ENCODE measurements around the gene TMEM63B. TPM values are rescaled to one million over a fixed set of nuclear protein-coding genes. Genes with fewer than 3 reads are reported as not detected.
A peak's percentile ranks its signal among the peaks of the same experiment; 100 is the strongest.
"Not testable (repeated sequence)": the region's sequence is repeated elsewhere in the genome, so short reads cannot be mapped to it uniquely, and the experiment has no call there.

TMEM63B gene
- polyA plus RNA-seq, 1 donor from 2014 or later: 2.8 TPM

- H3K27ac Mint-ChIP-seq: no peak overlapping the region
These were observed 61.9 kb downstream of the TMEM63B start for GRCh38 chr6:44189257-44189656.

GRCh38 chr6:44190715-44191114, 63.4 kb downstream of the TMEM63B start:
- Mint-ChIP-seq H3K36me3 (no peaks in the 10 kb centered on the region), H3K27ac (no peak overlapping the region), H3K27me3 (peaks cover 14% of the 10 kb centered on the region), H3K4me1 (peaks cover 0 to 3% (median 0%) of the 10 kb centered on the region in 3 donors), H3K9me3 (no peaks in the 10 kb centered on the region), H3K4me3 (no peak overlapping the region)

More at GRCh38 chr6:44189257-44189656, 61.9 kb downstream of the TMEM63B start:
- Mint-ChIP-seq H3K36me3 (no peaks in the 10 kb centered on the region), H3K27me3 (peaks cover 20% of the 10 kb centered on the region), H3K4me3 (no peak overlapping the region), H3K4me1 (peaks cover 0 to 3% (median 0%) of the 10 kb centered on the region in 3 donors), H3K9me3 (no peaks in the 10 kb centered on the region)

DNA sequence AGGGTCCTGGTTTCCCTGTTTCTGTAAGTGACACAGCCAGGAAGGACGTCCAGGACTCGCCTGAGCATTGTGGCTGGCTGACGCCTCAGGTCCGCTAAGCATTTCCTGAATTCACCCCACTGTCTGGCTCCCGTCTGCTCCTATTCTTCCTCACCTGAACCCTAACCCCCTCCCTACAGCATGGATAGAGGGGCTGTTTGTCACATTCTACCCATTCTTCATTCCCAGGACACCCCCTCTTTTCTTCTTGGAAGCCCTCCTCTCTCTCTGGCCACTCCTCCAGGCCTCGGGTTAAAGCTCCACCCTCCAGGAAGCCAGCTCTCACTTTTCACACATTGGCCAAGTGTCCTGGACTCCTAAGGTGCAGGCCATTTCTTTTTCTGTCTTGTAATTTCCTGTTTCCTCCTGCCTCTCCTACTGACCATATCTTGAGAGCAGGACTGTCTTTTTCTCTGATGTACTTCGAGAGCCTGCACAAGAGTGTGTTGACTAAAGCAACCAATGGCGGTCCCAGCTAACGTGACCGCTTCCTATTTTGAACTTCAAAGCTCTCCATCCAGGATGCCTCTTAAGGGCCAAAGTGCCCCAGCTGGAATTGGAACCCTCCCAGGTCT, 65.2 kb downstream of the TMEM63B start:
- Mint-ChIP-seq H3K27ac (peak overlapping the region in 1 of 3 donors; percentile 57), H3K4me1 (peaks cover 0 to 3% (median 0%) of the 10 kb centered on the region in 3 donors), H3K27me3 (peaks cover 12% of the 10 kb centered on the region), H3K9me3 (no peaks in the 10 kb centered on the region), H3K4me3 (peak overlapping the region in 2 of 4 donors; percentile 11 to 45), H3K36me3 (no peaks in the 10 kb centered on the region)

- peaks cover 12% of the 10 kb centered on the region for H3K27me3 Mint-ChIP-seq
- H3K36me3 Mint-ChIP-seq: no peaks in the 10 kb centered on the region
- H3K4me1 Mint-ChIP-seq: peaks cover 0 to 3% (median 0%) of the 10 kb centered on the region in 3 donors
- H3K9me3 Mint-ChIP-seq: no peaks in the 10 kb centered on the region
- peak overlapping the region in 1 of 4 donors; percentile 14 for H3K4me3 Mint-ChIP-seq
- H3K27ac Mint-ChIP-seq: no peak overlapping the region
These were observed 66.1 kb downstream of the TMEM63B start for GRCh38 chr6:44193307-44193910.

GRCh38 chr6:44194326-44194725, 67.0 kb downstream of the TMEM63B start:
- Mint-ChIP-seq H3K27me3 (peaks cover 12% of the 10 kb centered on the region), H3K4me3 (no peak overlapping the region), H3K27ac (no peak overlapping the region), H3K36me3 (no peaks in the 10 kb centered on the region), H3K9me3 (no peaks in the 10 kb centered on the region), H3K4me1 (peaks cover 0 to 3% (median 0%) of the 10 kb centered on the region in 3 donors)

DNA sequence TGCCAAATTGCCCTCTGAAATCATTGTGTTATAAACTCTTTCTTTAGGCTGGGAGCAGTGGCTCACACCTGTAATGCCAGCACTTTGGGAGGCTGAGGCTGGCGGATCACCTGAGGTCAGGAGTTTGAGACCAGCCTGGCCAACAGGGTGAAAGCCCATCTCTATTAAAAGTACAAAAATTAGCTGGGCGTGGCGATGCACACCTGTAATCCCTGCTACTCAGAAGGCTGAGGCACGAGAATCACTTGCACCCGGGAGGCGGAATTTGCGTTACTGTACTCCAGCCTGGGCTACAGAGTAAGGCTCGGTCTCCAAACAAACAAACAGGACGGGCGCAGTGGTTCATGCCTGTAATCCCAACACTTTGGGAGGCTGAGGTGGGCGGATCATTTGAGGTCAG, 69.0 kb downstream of the TMEM63B start:
- H3K4me3 Mint-ChIP-seq, H3K36me3 Mint-ChIP-seq, H3K4me1 Mint-ChIP-seq, H3K27ac Mint-ChIP-seq, H3K9me3 Mint-ChIP-seq: not testable (repeated sequence)
- peaks cover 14% of the 10 kb centered on the region for H3K27me3 Mint-ChIP-seq

DNA sequence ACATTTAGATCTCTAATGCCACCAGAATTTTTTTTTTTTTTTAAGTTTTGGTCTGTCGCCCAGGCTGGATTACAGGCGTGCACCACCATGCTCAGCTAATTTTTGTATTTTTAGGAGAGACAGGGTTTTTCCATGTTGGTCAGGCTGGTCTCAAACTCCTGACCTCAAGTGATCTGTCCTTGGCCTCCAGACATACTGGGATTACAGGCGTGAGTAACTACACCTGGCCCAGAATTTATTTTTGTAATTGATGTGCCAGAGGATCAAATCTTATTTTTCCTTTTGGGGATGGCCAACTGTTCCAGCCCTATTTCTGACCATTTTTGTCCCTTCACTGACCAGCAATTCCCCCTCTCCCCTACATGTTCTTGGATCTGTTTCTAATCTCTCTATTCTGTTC, 71.3 kb downstream of the TMEM63B start:
- H3K27ac Mint-ChIP-seq: no peak overlapping the region

DNA sequence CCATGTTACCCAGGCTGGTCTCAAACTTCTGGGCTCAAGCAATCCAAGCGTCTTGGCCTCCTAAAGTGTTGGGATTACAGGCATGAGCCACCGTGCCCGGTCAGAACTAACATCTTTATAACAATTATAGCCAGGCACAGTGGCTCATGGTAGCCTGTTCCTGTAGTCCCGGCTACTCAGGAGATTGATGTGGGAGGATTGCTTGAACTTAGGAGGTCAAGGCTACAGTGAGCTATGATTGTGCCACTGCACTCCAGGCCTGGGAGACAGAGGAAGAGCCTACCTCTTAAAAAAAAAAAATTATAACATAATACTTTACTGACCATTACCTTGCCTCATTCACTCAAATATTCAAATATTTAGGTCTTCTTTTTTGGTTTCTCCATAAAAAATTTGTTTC, 72.5 kb downstream of the TMEM63B start:
- H3K4me3 Mint-ChIP-seq: no peak overlapping the region
- no peak overlapping the region for H3K27ac Mint-ChIP-seq
- H3K36me3 Mint-ChIP-seq: no peaks in the 10 kb centered on the region
- H3K4me1 Mint-ChIP-seq: no peaks in the 10 kb centered on the region
- peaks cover 4% of the 10 kb centered on the region for H3K27me3 Mint-ChIP-seq
- H3K9me3 Mint-ChIP-seq: no peaks in the 10 kb centered on the region

More for the DNA sequence above, 71.3 kb downstream of the TMEM63B start:
- H3K4me3 Mint-ChIP-seq: no peak overlapping the region
- no peaks in the 10 kb centered on the region for H3K4me1 Mint-ChIP-seq
- no peaks in the 10 kb centered on the region for H3K36me3 Mint-ChIP-seq
- H3K27me3 Mint-ChIP-seq: peaks cover 4% of the 10 kb centered on the region
- H3K9me3 Mint-ChIP-seq: no peaks in the 10 kb centered on the region

GRCh38 chr6:44201200-44201599, 73.8 kb downstream of the TMEM63B start:
- no peaks in the 10 kb centered on the region for H3K9me3 Mint-ChIP-seq
- no peak overlapping the region for H3K4me3 Mint-ChIP-seq
- no peak overlapping the region for H3K27ac Mint-ChIP-seq
- no peaks in the 10 kb centered on the region for H3K36me3 Mint-ChIP-seq
- no peaks in the 10 kb centered on the region for H3K4me1 Mint-ChIP-seq
- H3K27me3 Mint-ChIP-seq: peaks cover 4% of the 10 kb centered on the region

DNA sequence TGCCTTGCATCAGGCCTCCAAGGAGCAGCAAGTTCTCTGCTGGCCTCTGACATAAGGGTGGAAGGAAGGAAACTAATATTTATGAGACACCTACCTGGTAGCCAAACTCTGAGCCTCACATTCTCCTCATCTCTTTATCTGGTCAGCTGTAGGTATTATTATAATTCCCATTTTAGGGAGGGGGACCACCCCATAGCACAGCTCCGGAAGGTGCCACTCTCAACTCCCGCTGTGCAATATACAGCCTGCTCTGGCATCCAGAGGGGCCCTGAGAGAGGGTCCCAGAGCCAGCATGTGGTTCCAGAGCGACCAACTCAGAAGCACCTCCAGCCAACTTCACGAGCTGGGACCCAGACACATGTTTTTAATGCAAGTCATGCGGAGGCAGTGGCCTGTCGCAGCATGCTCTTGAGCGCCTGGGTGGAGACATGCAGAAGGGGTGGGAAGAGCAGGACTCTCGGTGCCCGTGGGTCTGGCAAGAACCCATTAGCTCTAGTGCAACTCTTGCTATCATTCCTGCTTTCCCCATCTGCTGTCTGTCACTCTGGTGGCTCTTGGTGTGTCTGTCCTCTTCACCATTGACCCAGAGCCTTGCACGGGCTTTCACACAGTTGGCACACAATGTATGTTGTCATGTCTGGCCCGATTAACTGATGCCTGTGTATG, 74.4 kb downstream of the TMEM63B start:
- Mint-ChIP-seq H3K4me1 (no peaks in the 10 kb centered on the region), H3K9me3 (no peaks in the 10 kb centered on the region), H3K27me3 (peaks cover 4% of the 10 kb centered on the region), H3K4me3 (no peak overlapping the region), H3K36me3 (no peaks in the 10 kb centered on the region), H3K27ac (no peak overlapping the region)

DNA sequence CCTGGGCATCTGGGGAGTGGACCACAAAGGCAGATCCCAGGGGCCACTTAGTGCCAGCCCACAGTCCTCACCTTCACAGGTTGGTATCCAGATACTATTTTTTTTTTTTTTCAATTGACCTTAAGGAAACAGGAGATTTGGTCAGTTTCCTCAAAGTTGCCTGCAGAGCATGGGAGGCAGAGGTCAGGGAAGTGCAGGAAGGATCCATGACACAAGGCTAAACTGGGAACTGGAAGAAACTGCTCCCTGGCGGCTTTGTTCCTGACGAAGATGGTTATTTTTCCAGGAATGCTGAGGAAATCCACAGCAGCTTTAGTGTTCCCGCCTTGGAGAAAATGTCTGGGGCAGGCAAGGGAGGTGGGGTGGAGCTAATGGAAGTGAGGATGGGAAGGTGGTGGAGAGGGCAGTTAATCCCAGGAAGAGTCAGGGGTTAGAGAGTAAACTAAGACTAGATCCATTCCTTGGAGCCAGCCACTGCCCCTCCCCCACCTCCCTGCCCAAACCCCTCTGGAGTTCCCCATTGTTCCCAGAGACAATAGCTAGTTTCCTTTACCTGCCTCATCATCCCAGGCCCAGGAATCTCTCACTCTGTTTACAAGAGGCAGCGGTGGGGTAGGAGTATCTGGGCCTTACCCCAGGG, 75.1 kb downstream of the TMEM63B start:
- no peaks in the 10 kb centered on the region for H3K36me3 Mint-ChIP-seq

GRCh38 chr6:44202972-44203750, 75.8 kb downstream of the TMEM63B start:
- Mint-ChIP-seq H3K4me1 (no peaks in the 10 kb centered on the region), H3K4me3 (no peak overlapping the region), H3K27ac (no peak overlapping the region), H3K27me3 (peaks cover 5% of the 10 kb centered on the region), H3K9me3 (no peaks in the 10 kb centered on the region), H3K36me3 (no peaks in the 10 kb centered on the region)

More for the DNA sequence above, 75.1 kb downstream of the TMEM63B start:
- H3K9me3 Mint-ChIP-seq: no peaks in the 10 kb centered on the region
- H3K4me3 Mint-ChIP-seq: no peak overlapping the region
- H3K4me1 Mint-ChIP-seq: no peaks in the 10 kb centered on the region
- peaks cover 5% of the 10 kb centered on the region for H3K27me3 Mint-ChIP-seq
- no peak overlapping the region for H3K27ac Mint-ChIP-seq

DNA sequence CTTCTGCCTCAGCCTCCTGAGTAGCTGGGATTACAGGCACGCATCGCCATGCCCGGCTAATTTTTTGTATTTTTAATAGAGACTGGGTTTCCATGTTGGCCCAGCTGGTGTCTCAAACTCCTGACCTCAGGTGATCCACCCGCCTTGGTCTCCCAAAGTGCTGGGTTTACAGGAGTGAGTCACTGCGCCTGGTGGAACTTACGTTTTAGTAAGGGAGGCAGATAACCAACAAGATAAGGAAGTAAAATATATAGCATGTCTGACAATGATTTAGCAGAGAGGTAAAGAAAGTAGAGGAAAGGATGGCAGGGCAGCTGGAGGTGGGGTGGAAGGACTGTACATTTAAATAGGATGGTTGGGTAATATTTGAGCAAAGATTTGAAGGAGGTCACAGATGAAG, 76.6 kb downstream of the TMEM63B start:
- no peaks in the 10 kb centered on the region for H3K4me1 Mint-ChIP-seq
- no peaks in the 10 kb centered on the region for H3K36me3 Mint-ChIP-seq
- peaks cover 5% of the 10 kb centered on the region for H3K27me3 Mint-ChIP-seq
- no peak overlapping the region for H3K4me3 Mint-ChIP-seq
- H3K9me3 Mint-ChIP-seq: no peaks in the 10 kb centered on the region
- no peak overlapping the region for H3K27ac Mint-ChIP-seq

Data from IgD-negative memory B cell (primary cell).